ENCODE measurements around the gene DNM3. TPM values are rescaled to one million over a fixed set of nuclear protein-coding genes. Genes with fewer than 3 reads are reported as not detected.

The DNM3 gene
- total and polyA plus RNA-seq, 10 of the 15 experiments (the other 5 are each of a cell fraction or from before 2014, with no cell fraction given), result 0.03 to 1.5 (median 0.08) TPM; not detected in 3

DNA sequence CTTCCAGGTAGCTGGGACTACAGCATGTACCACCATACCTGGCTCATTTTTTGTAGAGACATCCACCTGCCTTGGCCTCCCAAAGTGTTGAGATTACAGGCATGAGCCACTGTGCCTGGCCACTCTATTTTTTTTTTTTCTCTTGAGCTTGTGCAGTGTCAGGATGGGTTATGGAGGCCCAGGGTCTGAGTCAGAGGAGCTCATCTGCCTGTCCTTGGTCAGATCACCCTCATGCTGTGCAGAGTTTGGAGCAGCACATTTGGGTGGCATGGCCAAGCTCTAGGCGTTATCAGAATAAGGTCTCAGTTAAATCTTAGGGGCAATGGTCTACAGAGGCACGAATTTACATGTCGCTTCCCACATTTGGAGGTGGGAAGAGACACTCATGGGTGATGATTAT, 43.0 kb upstream of the DNM3 start:
- FAIRE-seq (no peak), DNase-seq (ENCODE audit: low read depth, low spot score) (no peak), ATAC-seq (no peak)
- ChIA-PET SMC1A (ENCODE audit: uncharacterized antibody, unreplicated experiment) (interaction anchor here (0.9 to 8.7 kb wide), 3 partner anchors 12 to 189 kb away, joined by 3 to 142 read pairs (median 29); no protein-coding TSS in a partner anchor), CTCF (interaction anchor here (0.8 to 9.3 kb wide), 3 partner anchors 45 to 187 kb away, joined by 3 to 322 read pairs (median 4); no protein-coding TSS in a partner anchor), RAD21 (ENCODE audit: unreplicated experiment) (interaction anchor here (4.7 kb wide), 1 partner anchor 187 kb away, joined by 87 read pairs; no protein-coding TSS in a partner anchor), POLR2A (no interaction called here)
- Histone ChIP-seq H3K4me3 (no peak overlapping the region), H3K36me3 (ENCODE audit: control insufficient read depth in 2 of 2, insufficient read depth in 2 of 2, low read length in 1 of 2) (peaks cover 12 to 32% of the 10 kb centered on the region in 2 experiments), H3K9me3 (replicated peaks; ENCODE audit: control insufficient read depth, insufficient read depth, low read length) (no peaks in the 10 kb centered on the region), H3K4me1 (ENCODE audit: control insufficient read depth, insufficient read depth, low read length) (no peaks in the 10 kb centered on the region), H2AFZ (ENCODE audit: control insufficient read depth, low read depth, low read length) (no peak overlapping the region), H4K20me1 (ENCODE audit: control insufficient read depth, insufficient read depth) (no peaks in the 10 kb centered on the region), H3K79me2 (ENCODE audit: control insufficient read depth, insufficient read depth, low read length) (no peaks in the 10 kb centered on the region), H3K27me3 (replicated peaks in 1 of 2; ENCODE audit: control insufficient read depth in 2 of 2, insufficient read depth in 2 of 2, low read length in 1 of 2) (no peaks in the 10 kb centered on the region), H3K4me2 (ENCODE audit: control insufficient read depth, insufficient read depth) (no peak overlapping the region), H3K9ac (ENCODE audit: control insufficient read depth, insufficient read depth, low read length) (no peak overlapping the region), H3K27ac (ENCODE audit: control insufficient read depth, insufficient read depth) (no peak overlapping the region)
- in situ Hi-C loops (cut with MboI) (loop anchor here (25.0 kb wide), 1 partner anchor 639 kb away; the partner anchor contains the start of gene PIGC), intact Hi-C loops (cut with micrococcal nuclease; ENCODE audit: unreplicated experiment) (no loop called here)
- 78% methylated on average over 3 of the region's 3 CpGs for WGBS (ENCODE audit: insufficient coverage, insufficient replicate concordance, low lambda C conversion rate, missing lambda C conversion rate)
- no peak for TF ChIP-seq POLR2AphosphoS2 (IDR thresholded peaks at IDR 0.05; ENCODE audit: low read depth, low read length)
- TF ChIP-seq GATAD2B (conservative IDR thresholded peaks at IDR 0.05; ENCODE audit: low read depth), result no peak
- no peak for TF ChIP-seq KDM1A (IDR thresholded peaks at IDR 0.05; ENCODE audit: borderline replicate concordance)
- TF ChIP-seq CREM (IDR thresholded peaks at IDR 0.05; ENCODE audit: low read depth), result no peak
- no peak for TF ChIP-seq PML (IDR thresholded peaks at IDR 0.05; ENCODE audit: low read length)
- TF ChIP-seq CHD2 (IDR thresholded peaks at IDR 0.05; ENCODE audit: borderline replicate concordance, low read depth, low read length), result no peak
- TF ChIP-seq HCFC1 (IDR thresholded peaks at IDR 0.05; ENCODE audit: low read length), result no peak
- no peak for TF ChIP-seq HDGF (IDR thresholded peaks at IDR 0.05)
- no peak for TF ChIP-seq SMC3 (IDR thresholded peaks at IDR 0.05; ENCODE audit: borderline replicate concordance, low read length)
- no peak for TF ChIP-seq MXI1 (IDR thresholded peaks at IDR 0.05; ENCODE audit: low read depth, low read length)
- BruUV-seq (replicated peaks), result no TSS peak

All from GM12878 (cell line).